Measurements from ENCODE around the gene AUTS2. TPM values are rescaled to one million over a fixed set of nuclear protein-coding genes. Genes with fewer than 3 reads are reported as not detected.

AUTS2 gene
- total and polyA plus RNA-seq, 2 of the 8 experiments (the other 6 are each of a cell fraction or from before 2014, with no cell fraction given), result 25.9 to 101 TPM

DNA sequence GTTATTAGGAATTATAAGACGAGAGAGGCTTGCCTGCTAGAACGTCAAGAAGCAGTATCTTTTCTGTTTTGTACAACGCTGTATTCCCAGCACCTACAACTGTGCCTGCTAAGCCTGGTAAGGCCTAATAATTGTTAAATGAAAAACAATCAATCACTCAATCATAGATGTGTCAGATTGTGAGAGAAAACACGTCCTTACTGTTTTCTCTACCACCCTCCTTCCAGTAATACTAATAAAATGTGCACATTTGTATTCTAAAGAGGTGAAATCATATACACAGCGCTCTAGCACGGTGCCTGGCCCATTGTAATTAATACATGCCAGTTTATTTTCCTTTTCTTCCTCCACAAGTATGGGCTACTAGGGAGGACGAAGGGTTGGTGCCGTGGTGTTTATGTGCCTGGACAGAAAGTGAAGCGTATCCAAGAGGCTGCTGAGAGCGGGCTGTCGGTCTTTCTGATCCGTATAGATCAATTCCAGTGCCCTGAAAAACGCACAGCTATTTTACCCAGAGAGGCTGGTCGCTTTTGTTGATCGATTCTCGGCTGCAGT lies 1.5 kb upstream of the AUTS2 start:
- Histone ChIP-seq H2BK5ac (ENCODE audit: low read depth, low read length) (no peak overlapping the region), H3K23ac (ENCODE audit: insufficient read length) (no peak overlapping the region), H3K14ac (ENCODE audit: insufficient read length) (no peak overlapping the region), H2BK12ac (ENCODE audit: low read depth, low read length) (no peak overlapping the region), H4K91ac (replicated peaks; ENCODE audit: insufficient read length, low read length) (no peak overlapping the region), H3K36me3 (ENCODE audit: control insufficient read depth in 2 of 4, insufficient read depth in 4 of 4, low read length in 3 of 4) (no peaks in the 10 kb centered on the region), H3K18ac (ENCODE audit: extremely low read depth, low read length) (no peak overlapping the region), H3K9ac (replicated peaks in 1 of 4; ENCODE audit: extremely low read depth in 1 of 4, low read depth in 3 of 4, low read length in 3 of 4) (no peak overlapping the region), H4K5ac (ENCODE audit: insufficient read length, low read depth, low read length) (no peak overlapping the region), H3K27me3 (replicated peaks in 1 of 4; ENCODE audit: control insufficient read depth in 3 of 4, extremely low read depth in 1 of 4, insufficient read depth in 3 of 4, low read length in 3 of 4) (peaks cover 30 to 48% (median 41%) of the 10 kb centered on the region in 4 experiments), H3K9me3 (ENCODE audit: insufficient read depth in 2 of 2, low read depth in 1 of 2, low read length in 1 of 2) (no peaks in the 10 kb centered on the region), H3K4me3 (ENCODE audit: extremely low read depth in 1 of 4, insufficient read depth in 2 of 4, low read depth in 3 of 4, low read length in 4 of 4) (peak overlapping the region; percentile 45 to 75 (median 56); a peak in 6 of 8 replicates), H3K23me2 (ENCODE audit: low read depth, low read length) (peaks cover 20% of the 10 kb centered on the region; the same call in 1 of the 2 replicates), H3K4me1 (replicated peaks in 1 of 4; ENCODE audit: control insufficient read depth in 3 of 4, insufficient read depth in 4 of 4, low read length in 3 of 4) (peaks cover 0 to 6% (median 0%) of the 10 kb centered on the region in 4 experiments; a peak in 3 of 7 replicates), H3K79me2 (ENCODE audit: control insufficient read depth in 1 of 2, insufficient read depth in 2 of 2, low read length in 2 of 2) (peaks cover 0 to 2% of the 10 kb centered on the region in 2 experiments; a peak in 1 of 4 replicates), H4K20me1 (replicated peaks in 1 of 2; ENCODE audit: control insufficient read depth in 1 of 2, insufficient read depth in 2 of 2, low read length in 2 of 2) (peaks cover 1 to 5% of the 10 kb centered on the region in 2 experiments), H2AK5ac (ENCODE audit: low read depth, low read length) (no peak overlapping the region), H2BK15ac (ENCODE audit: low read length) (no peak overlapping the region), H2BK120ac (replicated peaks; ENCODE audit: low read depth, low read length) (no peak overlapping the region), H3K56ac (replicated peaks; ENCODE audit: insufficient read length, low read depth, low read length) (no peak overlapping the region), H2BK20ac (ENCODE audit: low read length) (no peak overlapping the region), H2AFZ (ENCODE audit: low read length) (no peak overlapping the region), H3K4me2 (ENCODE audit: insufficient read depth in 1 of 2, low read depth in 2 of 2, low read length in 2 of 2) (peak overlapping the region; percentile 81 to 92), H4K8ac (ENCODE audit: extremely low read depth, insufficient read depth, low read length) (no peak overlapping the region), H3K4ac (replicated peaks; ENCODE audit: insufficient read length, low read depth, low read length) (no peak overlapping the region), H3K27ac (ENCODE audit: low read depth, low read length) (no peak overlapping the region), H3K79me1 (ENCODE audit: low read depth, low read length) (no peaks in the 10 kb centered on the region)
- WGBS, 2 experiments (ENCODE audit: extremely low coverage in 1 of 2, insufficient coverage in 1 of 2, insufficient read length in 1 of 2, insufficient replicate concordance in 2 of 2, low coverage in 1 of 2, low lambda C conversion rate in 2 of 2, missing lambda C conversion rate in 1 of 2), result 25% methylated on average over 16 of the region's 16 CpGs; no CpG with 5 or more reads in 1 of the 2 experiments
- DNase-seq (ENCODE audit: low read depth in 1 of 2, low spot score in 2 of 2), result no peak
- ChIA-PET CTCF (ENCODE audit: partially characterized antibody) (no interaction called here), POLR2A (ENCODE audit: partially characterized antibody) (interaction anchor here (1.0 kb wide), 1 partner anchor 21 kb away, joined by 3 read pairs; no protein-coding TSS in a partner anchor)
- TF ChIP-seq TCF12 (IDR thresholded peaks at IDR 0.05; ENCODE audit: low read depth, low read length) (no peak), EZH2 (IDR thresholded peaks at IDR 0.05; ENCODE audit: low read depth, low read length, severe bottlenecking) (peak; percentile 66), SUZ12 (IDR thresholded peaks at IDR 0.05; ENCODE audit: low read length) (peak; percentile 68), EP300 (IDR thresholded peaks at IDR 0.05; ENCODE audit: borderline replicate concordance in 1 of 2, low read depth in 2 of 2, low read length in 2 of 2) (no peak), ASH2L (IDR thresholded peaks at IDR 0.05; ENCODE audit: low read length) (no peak), RNF2 (IDR thresholded peaks at IDR 0.05; ENCODE audit: borderline replicate concordance, low read depth, low read length, missing control alignments, poor library complexity, severe bottlenecking) (peak; percentile 64)
- no peak for FAIRE-seq
